Smooth muscle cell of the brain vasculature (primary cell): ENCODE data around the gene CDK5R2.

Experiments used
- DNase-seq: peaks from one replicate; pipeline ENCODE4 v3.0.0-alpha.2; 2012; ENCODE audit warnings: low read depth, low spot score

Gene CDK5R2

DNA sequence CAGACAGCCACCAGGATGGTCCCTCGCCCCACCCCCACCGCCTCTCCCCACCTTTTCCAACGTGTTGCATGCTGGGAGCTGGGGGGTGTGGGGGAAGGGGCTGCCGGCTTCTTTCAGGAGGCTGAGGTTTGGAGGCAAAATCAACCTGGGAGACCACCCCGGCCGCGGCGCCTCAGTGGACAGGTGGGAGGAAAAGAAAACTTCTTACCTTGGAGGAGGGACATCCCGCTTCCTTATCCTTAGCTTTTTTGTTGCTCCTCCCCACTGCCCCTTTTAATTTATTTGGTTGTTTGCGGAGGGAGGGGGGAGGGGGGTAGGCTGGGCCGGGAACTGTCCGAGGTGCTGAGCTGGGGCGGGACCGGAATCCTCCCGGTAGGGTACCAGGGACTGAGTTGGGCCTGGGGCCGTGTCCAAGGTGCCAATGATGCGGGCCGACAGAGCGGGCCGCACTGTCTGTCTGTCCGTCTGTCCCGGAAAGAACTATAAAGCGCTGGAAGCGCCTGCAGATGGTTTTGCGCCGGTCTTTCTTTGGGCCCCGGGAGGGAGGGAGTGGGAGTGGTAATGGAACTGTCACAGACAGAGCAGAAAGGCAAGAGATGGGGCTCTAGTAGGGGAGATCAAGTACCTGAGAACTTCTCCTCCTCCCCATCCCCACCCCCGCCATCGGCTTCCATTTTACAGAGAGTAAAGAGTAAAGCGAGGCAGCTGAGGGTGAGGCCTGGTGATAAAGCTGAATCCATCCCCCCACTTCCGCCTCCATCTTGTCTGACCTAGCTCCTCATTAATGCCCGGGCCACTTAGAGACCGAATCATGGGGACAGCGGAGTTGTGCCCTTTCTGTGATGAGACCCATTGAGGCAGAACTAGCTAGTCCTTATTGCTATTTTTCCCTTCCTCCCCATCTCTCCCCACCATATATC, 2.4 kb downstream of the CDK5R2 start:
- DNase-seq: no peak

DNA sequence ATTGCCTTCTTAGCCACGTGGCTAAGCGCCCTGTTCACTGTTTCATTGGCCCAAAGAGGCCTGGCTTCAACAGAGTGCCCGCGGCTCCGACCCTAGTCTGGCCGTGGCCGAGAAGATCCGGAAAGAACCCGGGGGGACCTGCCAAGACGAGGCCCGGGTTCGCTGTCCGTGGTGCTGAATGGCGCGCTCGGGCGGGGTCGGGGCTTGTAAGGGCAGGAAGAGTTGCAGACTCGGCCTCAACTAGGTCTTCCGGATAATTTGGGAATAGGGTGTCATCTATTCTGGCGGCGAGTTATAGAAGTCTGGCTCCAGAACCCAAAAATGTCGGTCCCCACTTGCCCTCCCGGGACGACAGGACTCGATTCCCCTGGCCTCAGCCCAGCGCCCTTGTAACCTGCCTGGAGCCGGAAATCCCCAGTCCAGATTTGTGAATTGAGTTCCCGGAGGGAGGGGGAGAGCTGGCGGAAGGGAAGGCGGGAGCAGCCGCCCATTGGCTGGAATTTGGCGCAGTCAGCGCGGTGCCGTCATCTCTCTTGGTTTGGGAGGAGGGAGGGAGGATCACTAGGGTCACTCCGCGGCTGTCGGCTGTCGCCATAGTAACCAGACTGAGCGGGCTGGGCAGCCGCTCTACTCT, 3.5 kb downstream of the CDK5R2 start:
- peak; percentile 6 for DNase-seq

DNA sequence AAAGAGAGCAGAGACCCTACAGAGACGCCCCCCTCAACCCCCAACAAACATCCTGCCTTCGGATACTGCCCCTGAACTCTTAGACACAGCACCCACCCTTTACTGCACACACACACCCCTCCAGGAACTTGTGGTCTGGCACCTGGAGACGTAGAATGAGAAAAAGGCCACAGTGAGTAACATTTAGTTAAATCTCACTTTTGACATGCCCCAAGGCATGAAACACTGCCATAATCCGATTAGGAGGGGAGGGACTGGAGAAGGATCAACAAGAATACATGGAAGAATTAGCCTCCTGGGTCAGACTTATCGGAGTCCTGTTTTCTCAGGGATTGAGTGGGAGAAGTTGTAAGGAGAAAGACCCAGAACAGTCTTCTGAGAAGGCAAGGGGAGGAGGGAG, 4.1 kb downstream of the CDK5R2 start:
- DNase-seq: no peak

DNA sequence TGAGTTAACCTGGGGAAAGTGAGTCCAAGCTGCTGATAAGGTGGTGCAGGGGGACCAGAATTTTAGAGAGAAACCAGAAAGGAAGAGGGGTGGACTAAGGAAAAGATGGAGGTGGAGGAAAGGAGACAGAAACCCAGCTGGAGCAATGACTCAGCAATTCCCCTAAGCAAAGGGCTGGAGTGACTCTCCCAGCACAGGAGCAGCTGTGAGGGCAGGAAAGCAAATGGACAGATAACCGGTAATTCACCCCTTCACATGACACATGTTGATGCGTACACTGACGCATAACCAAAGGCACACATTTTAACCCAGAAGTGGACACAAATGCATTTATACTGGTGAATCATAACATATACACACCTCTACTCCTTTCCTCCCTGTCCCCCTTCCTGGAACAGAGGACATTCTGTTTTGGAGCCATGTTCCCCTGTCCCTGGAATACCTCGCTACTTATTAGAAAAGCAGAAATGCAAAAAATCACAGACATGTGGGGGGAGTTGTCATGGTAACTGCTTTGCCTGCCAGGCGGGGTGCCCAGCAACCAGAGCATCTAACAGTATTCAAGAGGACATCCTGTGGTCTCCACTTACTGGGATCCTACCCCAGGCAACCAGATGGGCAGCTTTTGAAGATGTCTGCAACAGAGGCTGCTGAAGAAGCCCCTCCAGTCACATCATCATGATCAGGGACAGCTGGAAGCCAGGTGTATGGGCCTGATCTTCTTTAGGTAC, 4.7 kb downstream of the CDK5R2 start:
- no peak for DNase-seq

DNA sequence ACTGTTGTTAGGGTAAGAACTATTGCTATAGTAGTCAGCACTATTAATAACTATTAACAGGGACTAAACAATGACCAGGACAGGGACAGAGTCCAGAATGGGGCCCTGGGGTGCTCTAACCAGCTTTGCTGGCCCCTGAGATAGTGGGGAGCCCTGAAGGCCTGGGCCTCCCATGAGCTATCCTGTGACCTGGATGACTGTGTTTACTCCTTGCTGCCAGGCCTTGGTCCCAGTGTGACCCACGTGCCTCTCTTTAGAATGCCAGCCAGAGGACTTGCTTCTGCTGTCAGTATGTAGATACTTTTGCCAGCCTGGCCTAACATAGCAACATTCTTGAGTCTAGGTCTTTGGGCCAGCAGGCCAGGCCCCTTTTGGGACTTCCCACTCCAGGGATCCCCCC, 11.4 kb downstream of the CDK5R2 start:
- no peak for DNase-seq

DNA sequence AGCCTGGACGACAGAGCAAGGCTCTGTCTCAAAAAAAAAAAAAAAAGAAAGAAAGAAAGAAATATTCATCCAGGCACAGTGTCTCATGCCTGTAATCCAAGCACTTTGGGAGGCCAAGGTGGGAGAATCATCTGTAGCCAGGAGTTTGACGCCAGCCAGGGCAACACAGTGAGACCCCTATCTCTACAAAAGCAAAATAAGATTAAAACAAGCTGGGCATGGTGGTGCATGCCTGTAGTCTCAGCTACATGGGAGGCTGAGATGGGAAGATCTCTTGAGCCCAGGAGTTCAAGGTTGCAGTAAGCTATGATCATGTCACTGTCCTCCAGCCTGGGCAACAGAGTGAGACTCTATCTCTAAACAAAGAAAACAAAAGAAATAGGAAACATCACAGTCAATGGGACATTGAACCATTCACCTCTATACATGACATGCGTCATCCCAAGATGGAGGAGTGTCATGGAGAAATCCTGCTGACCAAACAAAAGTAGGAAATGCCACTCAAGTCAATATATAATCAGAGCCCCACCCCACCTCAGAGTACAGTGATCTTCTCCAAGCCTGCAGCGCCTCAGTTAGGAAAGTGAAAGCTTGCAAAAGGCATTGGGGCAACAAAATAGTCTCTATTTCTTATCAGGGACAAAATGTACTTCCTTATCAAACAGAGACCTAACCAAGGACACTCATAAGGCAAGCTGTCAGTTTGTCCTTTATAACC, 15.8 kb downstream of the CDK5R2 start:
- no peak for DNase-seq

DNA sequence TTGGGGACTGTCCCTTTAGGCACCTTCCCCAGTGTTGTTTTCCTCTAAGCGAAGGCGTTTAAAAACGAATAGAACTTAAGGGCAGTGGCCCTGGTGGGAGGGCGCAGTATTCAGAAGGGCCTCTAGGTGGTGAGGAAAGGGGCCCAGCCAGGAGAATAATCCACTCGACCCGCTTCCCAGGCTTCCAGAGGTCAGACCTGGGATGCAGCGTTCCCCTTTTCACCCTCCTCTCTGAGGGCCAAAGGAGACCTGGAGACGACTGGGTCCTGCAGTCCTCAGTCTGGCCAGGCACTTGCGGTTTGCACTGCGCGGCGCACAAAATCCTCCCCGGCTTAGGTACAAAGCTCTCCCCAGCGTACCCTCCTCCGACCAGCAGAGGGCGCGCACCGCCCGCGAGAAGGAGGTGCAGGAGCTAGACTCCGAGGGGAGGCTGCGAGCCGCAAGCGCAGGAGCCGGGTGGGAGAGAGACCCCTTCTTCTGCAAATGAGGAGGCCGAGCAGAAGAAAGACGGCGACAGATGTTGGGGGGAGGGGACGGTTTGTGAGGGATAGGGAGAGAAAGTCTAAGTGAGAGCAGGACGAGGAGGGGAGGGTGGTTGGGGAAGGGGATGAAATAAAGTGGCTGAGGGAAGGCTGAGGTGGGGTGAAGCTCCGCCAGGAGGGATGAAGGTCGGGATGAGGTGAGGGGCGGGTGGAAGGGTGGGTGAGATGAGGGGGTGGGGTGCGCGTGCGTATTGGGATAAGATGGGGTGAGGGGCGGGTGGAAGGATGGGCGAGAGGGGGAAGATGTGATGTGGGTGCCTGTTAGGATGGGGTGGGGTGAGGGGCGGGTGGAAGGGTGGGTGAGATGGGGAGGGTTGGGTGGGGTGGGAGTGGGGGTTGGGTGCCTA, 20.6 kb downstream of the CDK5R2 start:
- no peak for DNase-seq

DNA sequence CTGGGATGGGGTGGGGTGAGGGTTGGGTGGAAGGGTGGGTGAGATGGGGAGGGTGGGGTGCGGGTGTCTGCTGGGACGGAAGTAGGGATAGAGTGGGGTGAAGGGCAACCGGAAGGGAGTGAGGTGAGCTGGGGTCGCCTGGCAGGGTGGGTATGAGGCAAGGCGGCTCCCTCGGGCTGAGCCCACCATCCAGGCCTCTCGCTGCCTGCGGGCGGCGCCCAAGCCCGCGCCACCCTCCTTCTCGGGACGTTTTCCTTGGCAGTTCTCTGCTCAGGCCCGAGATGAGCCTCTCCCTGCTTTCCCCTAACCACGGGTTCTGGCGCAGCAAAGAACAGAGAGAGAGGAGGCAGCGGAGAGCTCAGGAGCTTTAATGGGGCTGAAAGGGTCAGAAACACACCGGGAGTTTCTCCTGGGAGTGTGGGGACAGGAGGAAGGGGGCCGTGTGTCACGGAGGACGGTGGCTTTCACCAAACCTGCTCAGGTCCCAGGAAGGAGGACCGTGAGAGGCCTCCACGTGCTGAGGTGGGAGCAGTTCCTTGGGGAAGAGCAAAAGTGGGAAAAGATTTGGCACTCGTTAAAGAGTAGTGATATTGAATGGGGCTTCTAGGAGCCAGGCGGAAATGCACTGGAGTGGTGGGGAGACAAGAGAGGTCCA, 21.4 kb downstream of the CDK5R2 start:
- DNase-seq: no peak

DNA sequence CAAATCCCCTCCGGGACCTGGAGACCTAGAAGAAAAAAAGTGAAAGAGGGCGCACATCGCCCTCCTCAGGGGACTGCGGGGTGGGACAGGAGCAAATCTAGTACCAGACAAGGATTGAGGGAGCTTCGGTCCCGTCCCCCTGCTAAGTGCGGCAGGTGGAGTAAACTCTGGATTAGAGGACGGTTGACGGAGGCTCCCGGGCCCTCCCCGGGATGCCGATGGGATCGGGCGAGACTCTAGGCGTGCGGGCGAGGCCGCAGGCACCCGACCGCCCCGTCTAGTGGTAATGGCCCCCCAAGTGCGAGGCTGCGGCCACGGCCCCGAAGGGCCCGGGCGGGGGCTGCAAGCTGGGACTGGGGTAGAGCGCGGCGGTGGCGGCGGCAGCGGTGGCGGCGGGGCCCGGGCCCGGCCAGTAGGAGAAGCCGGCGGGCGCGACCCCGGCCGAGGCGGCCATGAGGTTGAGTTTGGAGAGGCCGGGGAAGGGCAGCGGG, 22.0 kb downstream of the CDK5R2 start:
- no peak for DNase-seq

DNA sequence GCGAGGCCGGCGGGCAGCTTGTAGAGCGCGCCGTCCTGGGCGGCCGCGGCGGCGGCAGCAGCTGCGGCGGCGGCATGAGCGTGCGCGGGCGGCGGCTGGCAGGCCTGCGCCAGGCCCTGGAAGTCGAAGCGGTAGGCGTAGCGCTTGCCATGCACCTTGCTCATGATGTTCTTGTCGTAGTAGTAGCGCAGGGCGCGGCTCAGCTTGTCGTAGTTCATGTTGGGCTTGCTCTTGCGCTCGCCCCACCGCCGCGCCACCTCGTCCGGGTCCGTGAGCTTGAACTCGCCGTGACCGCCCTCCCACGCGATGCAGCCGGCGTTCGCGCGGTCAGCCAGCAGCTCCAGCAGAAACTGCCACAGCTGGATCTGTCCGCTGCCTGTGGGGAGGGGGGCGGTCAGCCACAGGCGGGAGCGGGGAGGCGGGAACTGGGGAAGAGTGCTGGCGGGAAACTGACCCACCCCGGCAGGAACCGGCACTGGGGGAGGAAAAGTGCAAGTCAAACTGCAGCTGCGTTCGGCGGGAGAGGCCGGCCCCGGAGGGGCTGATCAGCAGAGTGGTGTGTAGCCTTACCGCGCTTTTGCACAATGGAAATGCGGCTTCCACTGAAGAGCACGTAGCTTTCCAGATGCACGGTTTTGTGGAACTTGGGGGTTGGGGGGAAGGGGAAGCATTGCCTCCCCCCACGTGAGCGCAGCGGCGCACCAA, 22.6 kb downstream of the CDK5R2 start:
- no peak for DNase-seq

DNA sequence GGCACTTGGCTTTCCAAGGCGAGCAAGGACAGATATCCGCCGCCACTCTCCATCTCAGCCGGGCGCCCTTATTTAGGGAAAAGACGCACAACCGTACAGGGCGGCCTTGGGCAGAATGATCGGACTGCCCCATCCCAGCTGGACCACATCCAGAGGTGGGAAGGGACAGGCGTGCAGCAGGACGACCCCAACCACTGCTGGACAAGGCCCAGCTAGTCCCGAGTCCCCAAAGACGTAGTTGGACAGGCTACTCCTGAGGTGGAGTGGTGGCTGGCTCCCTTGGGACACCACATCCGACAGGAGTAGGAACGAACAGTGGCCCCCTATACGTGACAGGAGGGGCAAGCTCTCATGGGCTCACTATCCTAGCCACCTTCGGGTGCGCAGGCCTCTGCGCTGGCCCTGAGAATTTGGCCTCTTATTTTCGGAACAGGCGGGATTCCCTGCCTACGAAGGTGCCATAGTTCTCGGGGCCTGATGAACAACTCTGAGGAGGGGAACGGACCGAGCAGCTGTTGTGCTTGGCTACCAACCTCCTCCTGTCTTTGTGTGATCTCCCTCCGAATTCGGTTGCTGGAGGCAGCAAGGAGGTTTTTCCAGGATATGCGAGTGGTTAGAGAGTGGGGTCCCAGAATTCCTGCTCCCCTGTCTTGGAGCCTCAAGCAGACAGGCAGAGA, 23.3 kb downstream of the CDK5R2 start:
- no peak for DNase-seq

DNA sequence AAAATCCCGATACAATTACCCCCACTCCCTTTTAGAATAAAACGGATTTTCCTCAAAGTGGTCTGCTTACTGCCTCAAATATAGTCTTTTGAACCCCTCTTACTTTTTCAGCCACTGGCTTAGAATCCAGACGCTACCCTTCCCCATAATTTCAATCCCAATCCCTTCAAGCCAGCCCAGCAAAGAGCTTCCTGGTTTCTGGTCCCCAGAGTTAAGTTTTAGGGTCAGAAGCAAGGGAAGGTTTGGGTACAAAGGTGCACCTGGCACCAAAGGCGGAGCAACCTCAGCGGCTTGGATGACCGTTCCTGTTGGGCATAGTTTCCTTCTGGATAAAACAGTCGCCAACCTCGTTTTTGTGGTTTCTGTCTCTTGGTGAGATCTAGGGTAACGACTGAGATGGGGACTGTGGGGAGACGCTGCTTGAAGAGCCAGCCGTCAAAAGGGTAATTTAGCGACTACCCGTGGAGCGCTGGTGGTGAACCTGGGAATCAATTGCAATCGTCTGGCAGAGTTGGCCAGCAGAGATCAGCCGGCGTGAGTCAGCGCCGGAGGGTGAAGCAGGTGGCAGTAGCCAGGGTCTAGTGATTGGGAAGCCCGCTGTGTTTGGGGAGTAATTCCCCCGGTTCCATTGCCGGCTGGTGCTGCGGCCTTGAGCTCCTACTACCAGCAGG, 23.9 kb downstream of the CDK5R2 start:
- DNase-seq: no peak

DNA sequence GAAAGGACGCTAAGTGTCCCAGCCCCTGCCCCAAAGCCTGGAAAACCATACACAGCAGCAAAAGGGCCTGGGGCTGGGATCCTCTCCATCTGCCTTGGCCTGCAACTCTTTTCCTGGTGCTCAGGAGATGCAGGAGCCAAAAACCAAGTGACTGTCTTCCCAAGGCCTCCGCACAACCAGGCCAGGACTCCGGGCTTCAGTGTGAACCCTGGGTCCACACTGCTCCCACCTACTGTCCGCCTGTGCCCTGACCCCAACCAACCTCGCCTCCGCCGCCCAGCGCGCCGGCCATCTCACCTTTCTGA, 24.4 kb downstream of the CDK5R2 start:
- DNase-seq: no peak

DNA sequence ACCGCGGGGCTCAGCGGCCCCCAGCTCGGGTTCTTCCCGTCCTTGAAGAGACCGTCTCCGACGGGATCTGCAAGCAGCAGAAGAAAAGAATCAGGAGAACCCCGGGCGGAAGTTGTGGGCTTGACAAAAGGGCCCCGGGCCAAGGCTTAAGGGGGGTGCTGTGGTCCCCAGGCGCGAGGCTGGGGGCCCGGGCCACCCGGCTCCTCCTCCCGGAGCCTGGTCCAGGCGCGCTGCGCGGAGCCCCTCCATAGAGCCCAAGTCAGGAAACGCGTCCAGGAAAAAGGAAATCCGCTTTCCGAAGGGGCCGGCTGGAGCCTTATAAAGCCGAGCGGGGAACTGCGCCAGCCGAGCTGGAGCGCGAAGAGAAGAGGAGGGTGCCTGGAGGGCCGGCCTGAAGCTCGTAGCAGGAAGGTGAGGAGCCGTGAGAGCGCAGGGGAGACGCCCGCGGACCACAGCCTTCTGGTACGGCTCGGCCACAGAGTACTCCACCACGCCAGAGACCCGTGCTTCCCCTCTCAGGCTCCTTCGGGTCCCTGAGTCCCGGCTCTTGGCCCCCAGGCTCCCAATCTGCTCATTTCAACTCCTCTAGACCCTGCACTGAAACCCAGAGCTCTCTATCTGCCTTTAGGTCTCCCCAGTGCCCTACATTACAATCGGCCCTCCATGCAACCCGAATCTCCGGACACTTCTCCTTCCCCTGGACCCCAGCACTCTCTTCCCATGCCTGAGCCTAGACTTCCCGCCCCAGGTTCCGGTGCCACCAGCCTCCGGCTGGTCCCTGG, 25.0 kb downstream of the CDK5R2 start:
- no peak for DNase-seq

DNA sequence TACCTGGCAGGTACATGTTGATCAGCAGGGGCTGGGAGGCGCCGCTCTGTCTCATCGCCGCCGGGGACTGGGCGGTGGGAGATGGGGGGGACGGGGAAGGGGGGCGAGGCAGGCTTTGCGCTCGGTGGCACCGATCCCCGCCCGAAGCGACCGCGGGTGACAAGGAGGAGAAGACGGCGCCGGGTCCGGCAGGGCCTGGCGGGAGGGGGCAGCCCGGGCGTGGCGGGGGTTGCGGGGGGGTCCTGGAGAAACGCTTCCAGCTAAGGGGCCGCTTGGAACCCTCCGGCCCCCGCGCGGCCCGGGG, 25.5 kb downstream of the CDK5R2 start, which contains the start of gene FEV:
FEV (minus strand) TSS at position 164 of the 304 bp plus-strand sequence; CDS start at position 55, 109 bp downstream.
- no peak for DNase-seq

DNA sequence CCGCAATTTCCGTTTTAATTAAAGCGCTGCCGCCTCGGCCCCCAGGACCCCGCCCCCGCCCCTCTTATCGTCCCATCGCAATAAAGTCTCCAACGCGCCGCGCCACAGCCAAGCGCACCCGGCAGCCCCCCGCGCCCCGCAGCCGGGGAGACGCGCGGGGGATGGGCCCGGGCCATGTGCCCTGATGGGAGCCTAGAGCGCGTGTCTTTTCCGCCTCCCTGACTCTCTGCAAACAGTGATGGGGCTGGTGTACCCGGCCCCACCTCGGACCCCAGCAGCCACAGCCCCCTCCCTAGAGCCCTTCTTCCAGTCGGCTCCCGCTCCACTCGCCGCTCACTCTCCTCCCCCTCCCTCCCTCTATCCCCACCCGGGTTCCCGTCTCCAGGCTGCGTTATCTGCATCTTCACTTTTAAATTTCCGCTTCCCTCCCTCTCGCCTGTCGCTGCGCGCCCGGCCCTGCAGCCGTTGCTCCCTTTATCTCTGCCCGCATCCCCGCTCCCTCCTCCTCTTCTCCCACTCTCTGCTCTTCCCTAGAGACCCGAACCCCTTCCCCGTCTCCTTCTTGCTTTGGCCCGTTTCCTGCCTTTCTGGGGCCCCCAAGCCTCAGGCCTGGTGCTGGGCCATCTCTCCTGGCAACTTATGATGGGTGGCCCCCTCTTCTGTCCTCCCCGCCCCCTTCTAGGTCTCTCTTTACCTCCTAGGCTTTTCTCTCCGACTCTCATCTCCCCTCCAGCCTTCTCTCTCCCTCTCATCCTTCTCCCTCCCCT, 26.0 kb downstream of the CDK5R2 start:
- no peak for DNase-seq

DNA sequence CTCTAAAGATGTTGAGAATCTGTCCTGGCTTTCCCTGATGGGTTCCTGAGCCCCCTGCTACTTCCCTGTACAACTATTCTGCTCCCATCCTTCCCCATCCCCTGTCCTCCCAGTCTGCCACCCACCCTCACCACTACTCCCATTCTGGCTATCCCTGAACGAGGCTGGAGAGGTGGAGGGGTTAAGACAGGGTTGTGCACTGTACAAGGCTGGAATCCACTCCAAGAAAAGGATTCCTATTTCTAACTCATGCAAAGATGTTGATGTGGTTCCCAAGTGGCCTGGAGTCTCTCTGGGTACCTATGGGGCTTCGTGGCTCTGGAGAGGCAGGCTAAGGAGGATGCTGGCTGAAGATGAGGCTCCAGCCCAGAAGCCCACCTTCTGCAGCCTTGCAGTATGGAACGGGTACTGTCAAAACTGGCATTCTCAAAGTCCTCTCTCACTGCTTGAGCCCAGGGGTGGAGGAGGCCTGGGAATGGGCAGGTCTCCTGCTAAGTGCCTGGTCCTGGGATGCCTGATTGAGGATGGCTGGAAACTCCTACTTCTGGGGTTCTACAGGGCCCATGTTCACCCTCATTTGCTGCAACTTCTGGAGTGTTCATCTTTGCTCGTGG, 26.8 kb downstream of the CDK5R2 start:
- DNase-seq: no peak
